SKM-1 (cell line): Measurements from ENCODE around the gene CCDC149.

ENCODE experiments used
- DNase-seq: peaks from one replicate; lab custom pipeline; 2025; ENCODE audit not compliant: unreplicated experiment; lab: John Stamatoyannopoulos, UW

Gene CCDC149

GRCh38 chr4:24805566-24805965, 107.3 kb downstream of the CCDC149 start:
- DNase-seq = no peak

GRCh38 chr4:24805067-24805466, 107.8 kb downstream of the CCDC149 start:
- DNase-seq = no peak

- DNase-seq = no peak
These were observed 110.2 kb downstream of the CCDC149 start for GRCh38 chr4:24802648-24803047.

GRCh38 chr4:24801136-24801855, 111.5 kb downstream of the CCDC149 start:
- no peak for DNase-seq

GRCh38 chr4:24800325-24800895, 112.4 kb downstream of the CCDC149 start:
- DNase-seq = no peak

GRCh38 chr4:24799544-24800324, 113.1 kb downstream of the CCDC149 start:
- no peak for DNase-seq

- no peak for DNase-seq
These were observed 113.7 kb downstream of the CCDC149 start for GRCh38 chr4:24799196-24799543.

GRCh38 chr4:24798036-24798610, 114.7 kb downstream of the CCDC149 start:
- no peak for DNase-seq

- no peak for DNase-seq
These were observed 116.2 kb downstream of the CCDC149 start for GRCh38 chr4:24796620-24797019.

- no peak for DNase-seq
These were observed 117.0 kb downstream of the CCDC149 start for GRCh38 chr4:24795666-24796381.

GRCh38 chr4:24794916-24795665, 117.8 kb downstream of the CCDC149 start, which contains the start of gene SOD3:
SOD3 (plus strand) TSS chr4:24795573; CDS start chr4:24799522, 3,949 bp downstream.
- DNase-seq = no peak

GRCh38 chr4:24794480-24794879, 118.4 kb downstream of the CCDC149 start:
- DNase-seq = no peak

GRCh38 chr4:24794051-24794450, 118.8 kb downstream of the CCDC149 start:
- DNase-seq = no peak

- no peak for DNase-seq
These were observed 119.4 kb downstream of the CCDC149 start for GRCh38 chr4:24793219-24794005.

GRCh38 chr4:24792552-24792951, 120.3 kb downstream of the CCDC149 start:
- DNase-seq = no peak

GRCh38 chr4:24791043-24791442, 121.8 kb downstream of the CCDC149 start:
- DNase-seq = no peak

- no peak for DNase-seq
These were observed 129.3 kb downstream of the CCDC149 start for GRCh38 chr4:24783506-24783905.

GRCh38 chr4:24781999-24782745, 130.7 kb downstream of the CCDC149 start:
- DNase-seq = no peak

- DNase-seq = no peak
These were observed 131.8 kb downstream of the CCDC149 start for GRCh38 chr4:24780936-24781495.
